GM19023 (cell line): ENCODE measurements around the gene RIC1.
"Not testable (repeated sequence)": the region's sequence is repeated elsewhere in the genome, so short reads cannot be mapped to it uniquely, and the experiment has no call there.

Source experiments
- ATAC-seq: cut with Tn5 transposase; IDR thresholded peaks from one replicate; pipeline ENCODE4 v1.9.1; 2021; ENCODE audit warnings: mild to moderate bottlenecking, moderate library complexity; ENCODE audit not compliant: unreplicated experiment

RIC1 gene

DNA sequence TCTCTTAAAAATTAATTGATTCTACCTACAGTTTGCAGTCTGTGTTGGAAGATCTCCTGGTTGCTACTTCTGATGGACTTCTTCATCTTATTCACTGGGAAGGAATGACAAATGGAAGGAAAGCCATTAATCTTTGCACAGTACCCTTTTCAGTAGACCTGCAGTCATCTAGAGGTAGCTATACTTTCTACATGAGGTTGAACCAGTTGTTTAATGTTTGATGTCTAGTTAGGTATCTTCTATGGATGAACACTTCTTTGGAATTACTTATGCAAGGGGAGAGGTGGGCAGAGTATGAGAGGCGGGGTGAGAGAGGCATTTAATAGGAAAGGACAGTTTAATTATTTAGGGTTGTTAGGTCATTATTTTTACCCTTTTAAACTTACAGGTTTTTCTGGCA lies 91.2 kb downstream of the RIC1 start:
- ATAC-seq: no peak

DNA sequence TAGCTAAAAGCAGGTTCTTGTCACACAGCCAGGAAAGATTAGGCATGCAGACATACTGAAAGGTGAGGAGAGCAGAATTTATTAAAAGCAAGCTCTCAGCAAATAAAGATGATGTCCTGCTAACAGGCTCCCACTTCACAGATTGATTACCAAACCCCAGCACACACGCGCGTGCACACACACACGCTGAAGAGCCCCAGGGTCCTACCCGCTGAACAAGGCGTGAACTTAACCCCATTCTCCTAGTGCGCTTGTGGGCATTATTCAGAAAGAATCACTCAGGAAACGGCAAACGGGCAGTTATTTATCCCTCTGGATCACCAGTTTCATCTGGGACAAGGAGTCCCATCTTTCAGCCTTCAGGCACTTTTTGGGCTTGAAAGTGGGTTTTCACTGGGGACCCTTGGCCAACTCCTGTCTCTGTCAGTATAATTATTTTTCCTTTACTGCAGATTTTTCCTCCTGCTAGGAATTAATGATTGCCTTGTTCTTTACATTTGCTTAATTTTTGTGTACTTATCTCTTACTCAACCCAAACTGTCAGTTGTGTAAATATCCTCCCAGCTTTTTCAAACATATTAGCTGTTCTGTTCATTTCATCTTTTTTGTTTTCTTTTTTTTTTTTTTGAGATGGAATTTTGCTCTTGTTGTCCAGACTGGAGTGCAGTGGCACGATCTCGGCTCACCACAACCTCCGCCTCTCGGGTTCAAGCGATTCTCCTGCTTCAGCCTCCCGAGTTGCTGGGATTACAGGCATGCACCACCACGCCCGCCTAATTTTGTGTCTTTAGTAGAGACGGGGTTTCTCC lies 92.6 kb downstream of the RIC1 start:
- ATAC-seq: no peak

DNA sequence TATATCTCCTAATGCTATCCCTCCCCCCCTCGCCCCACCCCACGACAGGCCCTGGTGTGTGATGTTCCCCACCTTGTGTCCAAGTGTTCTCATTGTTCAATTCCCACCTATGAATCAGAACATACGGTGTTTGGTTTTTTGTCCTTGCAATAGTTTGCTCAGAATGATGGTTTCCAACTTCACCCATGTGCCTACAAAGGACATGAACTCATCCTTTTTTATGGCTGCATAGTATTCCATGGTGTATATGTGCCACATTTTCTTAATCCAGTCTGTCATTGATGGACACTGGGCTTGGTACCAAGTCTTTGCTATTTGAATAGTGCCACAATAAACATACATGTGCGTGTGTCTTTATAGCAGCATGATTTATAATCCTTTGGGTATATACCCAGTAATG lies 93.8 kb downstream of the RIC1 start:
- not testable (repeated sequence) for ATAC-seq

DNA sequence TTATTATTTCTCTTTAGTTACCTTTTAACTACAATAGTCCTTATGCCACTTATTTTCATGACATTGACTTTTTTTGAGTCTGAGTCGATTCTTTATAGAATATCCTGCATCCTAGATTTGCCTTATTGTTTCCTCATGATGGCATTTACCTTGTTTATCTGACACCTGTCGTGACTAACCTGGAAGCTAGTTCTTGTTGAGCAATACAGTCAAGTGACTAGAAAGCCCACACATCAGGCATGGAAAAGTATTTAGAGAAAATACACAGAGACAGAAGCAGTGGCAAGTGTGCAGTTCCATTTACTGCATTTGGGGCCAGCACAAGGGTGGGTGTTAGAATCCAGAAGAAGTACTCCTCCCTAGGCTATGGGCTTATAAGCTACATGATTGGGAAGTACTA lies 106.2 kb downstream of the RIC1 start:
- no peak for ATAC-seq

DNA sequence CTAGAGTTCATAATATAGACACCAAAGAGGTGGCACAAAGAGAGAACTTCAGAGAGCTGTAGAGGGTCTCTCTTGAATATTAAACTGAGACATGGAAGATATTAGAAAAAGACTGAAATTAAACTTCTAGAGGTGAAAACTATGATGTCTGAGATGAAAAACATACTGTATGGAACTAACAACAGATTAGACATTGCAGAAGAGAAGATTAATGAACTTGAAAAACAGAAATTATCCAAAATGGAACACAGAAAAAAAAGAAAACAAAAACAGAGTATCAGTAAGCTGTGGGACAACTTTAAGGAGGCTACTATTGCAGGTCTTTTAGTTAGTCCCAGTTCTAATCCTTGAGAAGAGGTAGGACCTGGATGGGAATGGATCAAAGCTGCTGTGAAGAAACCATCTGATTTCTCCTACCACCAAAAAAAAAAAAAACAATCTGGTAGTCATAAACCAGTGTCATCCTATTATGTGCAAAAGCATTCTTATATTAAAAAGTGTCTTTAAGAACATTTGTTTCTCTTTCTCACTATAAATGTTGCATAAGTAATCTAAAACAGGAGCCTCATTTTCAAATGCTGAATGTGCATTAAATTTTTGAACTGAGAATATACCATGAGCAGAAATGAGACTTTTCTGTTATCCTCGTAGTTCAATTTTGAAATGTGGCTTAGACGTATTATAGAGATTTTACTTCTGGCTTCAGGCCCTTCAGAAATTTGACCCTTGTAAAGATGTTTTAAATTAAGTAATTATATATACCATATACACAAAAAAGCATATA lies 107.8 kb downstream of the RIC1 start:
- no peak for ATAC-seq

DNA sequence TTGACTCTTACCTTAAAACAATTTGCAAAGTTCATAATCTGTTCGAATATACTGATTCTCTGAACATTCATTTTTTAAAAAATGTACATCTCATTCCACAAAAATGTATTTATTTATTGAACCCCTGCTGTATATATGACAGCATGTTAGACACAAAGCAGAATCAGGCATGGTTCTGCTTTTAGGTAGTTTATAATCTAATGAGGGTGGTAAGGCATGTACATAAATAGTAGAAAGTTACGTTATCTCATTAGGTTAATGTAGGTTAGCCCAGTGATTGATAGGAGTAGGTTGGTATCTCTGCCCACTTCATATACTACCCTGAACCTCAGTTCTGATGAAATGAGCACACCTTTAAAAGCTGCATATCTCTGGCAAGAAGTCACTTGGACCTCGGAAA lies 114.2 kb downstream of the RIC1 start:
- no peak for ATAC-seq

DNA sequence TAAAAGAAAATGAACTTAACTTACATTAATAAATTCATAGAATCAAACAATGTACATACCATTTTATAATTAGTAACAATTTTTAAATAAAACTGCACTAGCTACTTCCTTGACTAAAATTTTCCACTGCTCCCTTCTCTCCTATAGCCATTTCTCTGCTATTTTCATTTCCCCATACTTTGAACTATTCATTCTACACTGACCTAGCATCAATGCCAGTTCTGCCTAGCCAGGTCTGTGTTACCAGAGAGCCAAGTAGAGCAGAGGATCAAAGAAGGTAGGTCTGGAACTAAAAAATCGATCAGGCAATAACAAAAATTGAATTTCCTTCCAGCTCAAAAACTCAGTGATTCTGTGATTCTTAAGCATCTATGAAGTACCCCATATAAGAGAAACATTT lies 119.5 kb downstream of the RIC1 start:
- no peak for ATAC-seq

DNA sequence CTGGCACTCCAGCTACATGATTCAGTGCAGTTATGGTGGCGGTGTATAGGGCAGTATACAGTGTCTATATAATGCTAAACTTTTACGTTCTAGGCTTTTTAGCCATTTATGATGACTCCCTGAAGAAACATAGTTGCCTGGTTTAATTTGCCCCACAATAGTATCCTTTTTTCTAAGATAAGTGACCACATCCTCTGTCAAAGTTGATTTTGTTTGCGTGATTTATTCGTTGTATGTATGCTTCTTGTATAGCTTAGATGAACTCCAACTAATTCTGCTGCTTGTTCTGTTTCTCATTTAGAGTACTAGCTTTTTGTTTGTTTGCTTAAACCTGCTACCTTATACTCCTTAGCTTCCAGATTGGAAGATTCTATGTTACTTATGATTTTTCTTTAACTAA lies 120.4 kb downstream of the RIC1 start:
- ATAC-seq: no peak

DNA sequence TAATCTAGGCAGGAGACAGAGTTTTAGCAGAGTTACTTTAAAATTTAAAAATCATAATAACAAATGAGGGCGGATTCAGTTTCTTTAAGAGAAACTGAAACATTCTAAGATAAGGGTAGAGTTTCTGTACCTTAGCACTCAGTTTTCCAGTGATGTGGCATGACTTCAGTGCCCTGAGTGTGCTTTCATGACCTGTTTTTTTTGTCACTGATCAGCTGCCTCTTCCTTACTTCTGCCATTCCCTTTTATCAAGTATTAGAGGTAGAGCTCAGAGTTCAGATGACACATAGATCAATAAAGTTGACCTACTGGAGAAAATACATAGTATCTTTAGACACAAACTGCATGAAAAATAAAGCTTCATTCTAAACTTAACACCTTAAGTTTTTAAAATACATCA lies 121.7 kb downstream of the RIC1 start:
- no peak for ATAC-seq

DNA sequence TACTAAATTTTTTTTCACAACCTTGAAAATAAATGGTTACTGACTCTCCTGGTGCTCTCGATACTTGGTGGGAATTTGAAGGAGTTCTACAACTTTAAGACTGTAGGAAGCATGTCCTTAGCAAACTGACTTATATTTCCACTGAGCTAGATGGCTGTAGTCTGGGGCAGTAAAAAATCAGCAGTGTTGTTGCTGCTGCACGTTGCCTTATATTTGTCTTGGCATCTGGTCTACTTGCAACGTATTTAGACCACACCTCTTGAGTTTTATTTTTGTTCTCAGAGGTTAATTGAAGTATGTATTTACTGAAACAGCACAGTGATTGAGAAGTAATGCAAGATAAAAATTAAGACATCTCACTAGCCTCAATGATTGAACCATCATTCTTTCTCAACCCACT lies 127.7 kb downstream of the RIC1 start:
- ATAC-seq: no peak

DNA sequence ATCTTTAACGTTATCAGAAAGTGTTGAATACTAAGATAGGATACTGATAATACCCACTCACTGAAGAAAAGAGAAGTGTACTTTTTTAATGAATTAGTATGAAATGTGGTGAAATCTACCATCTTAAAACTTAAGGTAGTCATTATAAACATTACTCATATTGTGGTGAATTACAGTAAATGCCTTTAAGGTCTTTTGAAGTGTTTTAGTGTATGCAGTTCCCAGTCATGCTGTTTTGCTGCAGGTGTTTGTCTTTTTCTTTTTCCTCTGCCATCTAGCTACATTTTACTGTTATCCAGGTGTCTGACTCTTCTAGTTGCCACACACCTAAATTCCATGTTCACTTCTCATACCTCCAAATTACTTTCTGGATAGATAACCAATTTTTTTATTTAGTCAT lies 131.4 kb downstream of the RIC1 start:
- ATAC-seq: no peak

DNA sequence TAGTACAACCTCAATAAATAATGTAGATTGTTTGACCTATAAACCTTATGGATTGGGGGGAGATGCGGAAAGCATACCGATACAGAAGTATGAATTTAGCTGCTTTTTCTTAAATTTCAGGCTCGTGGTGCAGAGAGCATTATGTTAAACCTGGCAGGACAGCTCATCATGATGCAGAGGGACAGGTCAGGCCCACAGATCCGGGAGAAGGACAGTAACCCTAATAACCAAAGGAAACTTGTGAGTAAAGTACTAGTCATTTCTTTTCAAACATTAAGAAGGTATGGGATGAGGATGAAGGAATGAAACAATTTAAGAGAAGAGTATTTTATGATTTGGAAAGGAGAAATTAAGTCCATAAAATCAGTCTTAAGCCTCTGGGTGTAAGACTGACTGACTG lies 133.5 kb downstream of the RIC1 start:
- ATAC-seq: no peak

DNA sequence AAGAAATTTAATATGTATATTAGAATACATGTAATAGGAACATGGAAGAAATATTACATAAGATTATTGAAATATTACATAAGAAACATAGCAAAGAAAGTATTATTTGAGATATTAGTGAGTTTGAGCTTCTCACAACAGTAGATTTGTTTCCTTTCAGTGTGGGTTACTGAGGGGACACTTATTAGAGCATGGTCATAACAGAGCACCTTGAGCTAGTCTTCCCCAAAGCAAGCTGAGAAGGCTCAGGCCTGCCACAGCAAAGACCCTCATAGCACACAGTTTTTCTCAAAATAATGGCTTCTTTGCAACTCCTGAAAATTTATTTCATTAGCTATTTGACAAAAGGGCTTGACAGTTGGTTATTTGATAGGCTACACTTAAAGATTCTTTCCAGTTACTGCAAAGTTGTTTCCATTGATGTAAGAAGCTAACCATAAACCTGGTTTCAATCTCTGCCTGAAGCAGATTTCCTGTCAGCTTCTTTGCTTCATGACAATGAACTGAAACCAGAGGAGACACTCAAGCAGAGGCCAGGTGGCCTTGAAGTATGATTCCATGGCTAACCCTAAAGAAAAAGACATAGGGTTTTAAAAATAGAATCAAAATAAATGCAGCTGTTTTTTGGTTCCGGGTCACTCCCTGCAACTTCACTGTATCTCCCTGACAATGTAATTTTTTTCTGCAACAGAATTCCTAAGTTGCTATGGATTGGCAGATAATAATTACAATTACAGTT lies 135.4 kb downstream of the RIC1 start:
- ATAC-seq: peak; percentile 76

DNA sequence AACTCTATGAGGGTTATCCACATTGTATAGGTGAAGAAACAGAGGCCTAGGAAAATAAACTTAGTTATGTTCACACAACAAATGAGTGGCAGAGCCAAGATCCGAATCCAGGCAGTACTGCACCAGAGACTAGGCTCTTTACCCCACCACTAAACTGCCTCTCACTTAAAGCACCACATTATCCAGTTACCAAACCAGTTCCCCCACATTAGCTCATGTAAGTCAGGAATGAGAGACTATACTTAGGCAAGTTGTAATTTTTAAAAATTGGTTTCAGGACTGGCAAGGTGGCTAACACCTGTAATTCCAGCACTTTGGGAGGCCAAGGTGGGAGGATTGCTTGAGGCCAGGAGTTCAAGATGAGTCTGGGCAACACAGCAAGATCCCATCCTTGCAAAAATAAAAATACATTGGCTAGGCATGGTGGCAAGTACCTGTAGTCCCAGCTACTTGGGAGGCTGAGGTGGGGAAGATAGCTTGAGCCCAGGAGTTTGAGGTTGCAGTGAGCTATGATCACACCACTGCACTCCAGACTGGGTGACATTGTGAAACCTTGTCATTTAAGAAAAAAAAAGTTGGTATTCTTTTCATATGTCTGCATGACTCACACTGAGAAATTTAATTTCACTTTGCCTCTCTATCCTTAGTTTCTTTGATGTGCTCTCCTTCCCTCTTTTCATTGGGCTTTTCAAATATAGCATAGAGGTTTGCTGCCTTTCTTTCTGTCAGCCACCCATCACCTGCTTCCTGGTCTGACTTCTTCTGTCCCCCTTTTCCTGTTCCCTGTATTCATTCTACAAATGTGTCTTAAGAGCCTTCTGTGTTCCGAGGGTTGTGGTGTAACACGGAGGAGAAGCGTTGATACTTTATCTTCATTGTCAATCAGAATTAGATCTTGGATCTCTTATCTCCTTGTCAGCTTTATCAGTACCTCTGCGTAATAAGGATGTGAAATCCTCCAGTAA lies 139.3 kb downstream of the RIC1 start:
- ATAC-seq: peak; percentile 65

DNA sequence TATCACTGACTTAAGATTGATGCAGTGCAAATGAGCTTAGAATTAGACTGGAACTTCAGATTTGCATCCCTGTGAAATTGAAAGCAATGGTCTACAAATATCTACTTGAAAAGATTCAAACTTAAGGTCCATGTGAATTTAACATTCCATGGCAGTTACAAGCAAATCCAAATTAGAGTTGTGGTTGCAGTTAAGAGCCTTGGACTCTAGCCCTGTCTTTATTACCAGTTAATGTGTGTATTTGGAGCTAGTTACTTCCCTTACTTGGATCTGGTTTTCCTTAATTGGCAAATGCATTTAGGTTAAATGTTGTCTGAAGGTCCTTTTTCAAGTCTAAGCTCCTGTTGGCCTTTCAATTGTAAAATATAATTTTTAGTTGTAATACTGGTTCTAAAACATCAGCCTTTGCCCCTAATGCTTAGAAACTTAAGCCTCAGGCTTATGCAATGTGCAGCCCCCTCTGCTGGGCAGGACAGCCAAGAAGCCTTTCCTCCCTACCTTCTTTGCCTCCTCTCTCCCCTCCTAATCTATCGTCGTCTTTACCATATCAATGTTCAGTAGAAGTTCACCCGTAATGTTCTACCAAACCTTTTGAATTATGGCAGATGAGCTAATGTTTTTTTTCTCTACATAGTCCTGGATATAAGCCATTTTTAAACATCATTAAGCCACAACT lies 144.6 kb downstream of the RIC1 start:
- ATAC-seq: no peak

DNA sequence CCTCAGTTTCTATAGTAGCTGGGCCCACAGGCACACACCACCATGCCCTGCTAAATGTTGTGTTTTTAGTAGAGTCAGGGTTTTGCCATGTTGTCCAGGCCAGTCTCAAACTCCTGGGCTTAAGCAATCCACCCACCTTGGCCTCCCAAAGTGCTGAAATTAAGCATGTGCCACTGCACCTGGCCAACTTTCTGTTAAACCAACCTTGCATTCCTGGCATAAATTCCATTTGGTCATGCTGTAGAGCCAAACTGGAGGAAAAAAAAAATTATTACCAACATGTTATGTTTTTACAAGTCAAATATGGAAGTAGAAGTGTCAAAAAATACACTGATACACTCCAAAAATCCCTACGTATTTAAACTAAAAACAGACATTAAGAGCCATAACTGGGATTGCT lies 149.9 kb downstream of the RIC1 start:
- no peak for ATAC-seq

DNA sequence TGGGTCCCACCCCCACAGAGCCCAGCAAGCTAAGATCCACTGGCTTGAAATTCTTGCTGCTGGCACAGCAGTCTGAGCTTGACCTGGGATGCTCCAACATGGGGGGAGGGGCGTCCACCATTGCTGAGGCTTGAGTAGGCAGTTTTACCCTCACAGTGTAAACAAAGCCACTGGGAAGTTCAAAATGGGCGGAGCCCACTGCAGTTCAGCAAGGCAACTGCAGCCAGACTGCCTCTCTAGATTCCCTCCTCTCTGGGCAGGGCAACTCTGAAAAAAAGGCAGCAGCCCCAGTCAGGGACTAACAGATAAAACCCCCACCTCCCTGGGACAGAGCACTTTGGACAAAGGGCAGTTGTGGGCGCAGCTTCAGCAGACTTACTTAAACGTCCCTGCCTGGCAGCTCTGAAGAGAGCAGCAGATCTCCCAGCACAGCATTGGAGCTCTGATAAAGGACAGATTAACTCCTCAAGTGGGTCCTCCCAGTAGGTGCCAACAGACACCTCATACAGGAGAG lies 150.9 kb downstream of the RIC1 start:
- ATAC-seq: not testable (repeated sequence)

DNA sequence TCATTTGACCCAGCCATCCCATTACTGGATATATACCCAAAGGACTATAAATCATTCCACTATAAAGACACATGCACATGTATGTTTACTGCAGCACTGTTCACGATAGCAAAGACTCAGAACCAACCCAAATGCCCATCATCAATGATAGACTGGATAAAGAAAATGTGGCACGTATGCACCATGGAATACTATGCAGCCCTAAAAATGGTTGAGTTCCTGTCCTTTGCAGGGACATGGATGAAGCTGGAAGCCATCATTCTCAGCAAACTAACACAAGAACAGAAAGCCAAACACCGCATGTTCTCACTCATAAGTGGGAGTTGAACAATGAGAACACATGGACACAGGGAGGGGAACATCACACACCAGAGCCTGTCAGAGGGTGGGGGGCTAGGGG lies 154.5 kb downstream of the RIC1 start:
- ATAC-seq: not testable (repeated sequence)

DNA sequence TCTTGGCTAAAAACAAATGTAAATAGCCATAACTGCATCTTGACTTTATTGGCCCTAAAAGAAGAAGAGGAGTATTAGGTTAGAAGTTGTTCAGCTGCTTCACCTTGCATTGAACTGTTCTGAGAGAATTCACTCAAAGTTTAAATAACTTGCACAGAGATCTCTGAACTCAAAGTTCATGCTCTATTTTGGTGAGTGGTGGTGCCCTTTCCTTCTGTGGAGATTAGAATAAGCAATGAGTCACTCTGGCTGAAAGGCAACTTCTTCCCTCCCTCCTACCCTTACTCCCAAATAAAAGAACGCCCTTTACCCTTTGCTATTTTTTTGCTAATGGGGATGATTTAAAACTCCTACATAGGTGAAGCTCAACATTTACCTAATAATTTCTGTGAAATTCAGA lies 155.1 kb downstream of the RIC1 start:
- no peak for ATAC-seq
